SK-N-MC (cell line): ENCODE data around the gene ZNF28.
"Not testable (repeated sequence)": the region's sequence is repeated elsewhere in the genome, so short reads cannot be mapped to it uniquely, and the experiment has no call there.

ENCODE experiments used
- EZH2 ChIP-seq: fragments of 200-600 bp; sonication (generic); IDR thresholded peaks from one replicate; pipeline ENCODE4 v1.6.1; 2017; ENCODE audit warnings: antibody characterized with exemption
- FOXP2 ChIP-seq: optimal IDR thresholded peaks from 2 replicates; pipeline ENCODE3; 2011; ENCODE audit warnings: mild to moderate bottlenecking, moderate library complexity; ENCODE audit not compliant: insufficient read depth; ENCODE audit errors: extremely low read length, control extremely low read depth
- POLR2AphosphoS5 ChIP-seq: IDR thresholded peaks from 2 replicates; pipeline ENCODE4 v1.6.1; 2012; ENCODE audit warnings: mild to moderate bottlenecking, low read depth, low read length, borderline replicate concordance

DNA sequence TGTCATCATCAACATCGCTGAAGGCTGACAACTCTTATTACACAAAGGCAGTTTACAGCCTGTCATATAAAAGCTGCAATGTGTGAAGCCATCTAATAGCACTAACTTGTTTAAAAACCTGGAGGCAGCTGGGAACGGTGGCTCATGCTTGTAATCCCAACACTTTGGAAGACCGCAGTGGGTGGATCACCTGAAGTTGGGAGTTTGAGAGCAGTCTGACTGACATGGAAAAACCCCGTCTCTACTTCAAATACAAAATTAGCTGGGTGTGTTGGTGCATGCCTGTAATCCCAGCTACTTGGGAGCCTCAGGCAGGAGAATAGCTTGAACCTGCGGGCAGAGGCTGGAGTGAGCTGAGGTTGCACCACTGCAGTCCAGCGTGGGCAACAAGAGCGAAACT is 8.4 kb upstream of the ZNF28 start:
- TF ChIP-seq EZH2, POLR2AphosphoS5, FOXP2: not testable (repeated sequence)
